NCI-H524 (cell line): Measurements from ENCODE around the gene RASA4B.
"Not testable (repeated sequence)": the region's sequence is repeated elsewhere in the genome, so short reads cannot be mapped to it uniquely, and the experiment has no call there.

ENCODE experiments used
- DNase-seq, 2 experiments: peaks; one replicate each; lab custom pipeline; 2025; lab: John Stamatoyannopoulos, UW

RASA4B gene

GRCh38 chr7:102511860-102512522 is 5.6 kb downstream of the RASA4B start:
- not testable (repeated sequence) for DNase-seq

DNA sequence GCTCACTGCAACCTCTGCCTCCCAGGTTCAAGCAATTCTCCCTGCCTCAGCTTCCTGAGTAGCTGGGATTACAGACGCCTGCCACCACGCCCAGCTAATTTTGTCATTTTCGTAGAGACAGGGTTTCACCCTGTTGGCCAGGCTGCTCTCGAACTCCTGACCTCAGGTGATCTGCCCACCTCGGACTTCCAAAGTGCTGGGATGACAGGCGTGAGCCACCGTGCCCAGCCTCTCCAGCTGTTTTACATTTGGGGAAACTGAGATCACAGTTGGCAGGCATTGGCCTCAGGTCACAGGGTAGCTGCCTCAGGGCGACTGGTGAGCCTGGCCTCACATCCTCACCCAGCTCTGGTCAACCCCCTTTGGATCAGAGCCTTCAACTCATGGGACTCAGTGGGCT is 7.0 kb downstream of the RASA4B start:
- DNase-seq, result not testable (repeated sequence)

DNA sequence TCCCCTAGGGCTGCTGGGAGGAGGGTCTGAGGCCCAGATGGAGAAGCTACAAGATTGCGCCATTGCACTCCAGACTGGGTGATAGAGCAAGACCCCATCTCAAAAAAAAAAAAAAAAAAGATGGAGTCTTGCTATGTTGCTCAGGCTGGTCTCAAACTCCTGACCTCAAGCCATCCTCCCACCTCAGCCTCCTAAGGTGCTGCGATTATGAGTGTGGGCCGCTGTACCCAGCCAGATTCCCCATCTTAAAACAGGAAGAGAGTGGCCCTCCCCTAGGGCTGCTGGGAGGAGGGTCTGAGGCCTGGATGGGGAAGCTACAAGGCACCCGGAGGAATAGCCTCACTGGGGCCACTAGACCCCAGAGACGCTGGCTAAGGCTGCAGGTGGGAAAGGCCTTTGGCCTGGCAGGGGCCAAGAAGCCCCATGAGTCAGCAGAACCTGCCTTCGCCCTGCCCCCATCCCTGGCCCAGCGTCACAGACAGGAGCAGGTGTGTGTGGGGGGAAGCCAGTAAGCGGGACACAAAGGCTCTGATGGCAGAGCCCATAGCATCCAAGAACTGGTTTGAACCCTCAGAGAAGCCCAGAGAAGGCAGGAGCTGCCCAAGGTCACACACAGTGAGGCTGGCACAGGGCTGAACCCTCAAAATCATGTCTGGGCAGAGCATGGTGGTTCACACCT is 10.0 kb downstream of the RASA4B start:
- DNase-seq, result not testable (repeated sequence)

- DNase-seq, result not testable (repeated sequence)
Measured at GRCh38 chr7:102505298-102506185, 12.0 kb downstream of the RASA4B start.

DNA sequence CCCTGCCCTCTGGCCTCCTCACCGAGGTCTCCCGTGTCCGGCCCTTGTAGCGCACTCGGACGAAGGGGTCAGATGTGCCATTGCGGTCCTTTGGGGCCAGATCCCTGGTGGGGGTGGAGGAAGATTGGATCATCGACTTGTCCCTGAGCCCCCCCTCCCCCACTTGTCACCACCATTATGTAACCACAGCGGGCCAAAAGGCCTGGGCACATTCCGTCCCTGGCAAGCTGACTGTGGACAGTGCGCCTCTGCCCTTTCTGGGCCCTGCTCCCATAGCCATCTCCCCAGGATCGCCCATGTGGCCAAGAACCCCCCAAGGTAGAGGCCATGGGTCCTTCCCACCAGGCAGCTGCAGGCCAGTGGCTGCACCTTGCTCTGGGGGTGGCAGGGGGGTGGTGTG is 14.4 kb downstream of the RASA4B start:
- not testable (repeated sequence) for DNase-seq

DNA sequence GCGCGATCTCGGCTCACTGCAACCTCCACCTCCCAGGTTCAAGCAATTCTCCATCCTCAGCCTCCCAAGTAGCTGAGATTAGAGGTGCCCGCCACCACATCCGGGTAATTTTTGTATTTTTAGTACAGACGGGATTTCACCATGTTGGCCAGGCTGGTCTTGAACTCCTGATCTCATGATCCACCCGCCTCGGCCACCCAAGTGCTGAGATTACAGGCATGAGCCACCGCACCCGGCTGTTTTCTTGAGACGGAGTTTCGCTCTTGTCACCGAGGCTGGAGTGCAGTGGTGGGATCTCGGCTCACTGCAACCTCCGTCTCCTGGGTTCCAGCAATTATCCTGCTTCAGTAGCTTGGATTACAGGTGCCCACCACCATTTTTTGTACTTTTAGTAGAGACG is 19.3 kb downstream of the RASA4B start:
- not testable (repeated sequence) for DNase-seq

- not testable (repeated sequence) for DNase-seq
Measured at GRCh38 chr7:102497308-102497707, 20.3 kb downstream of the RASA4B start.

GRCh38 chr7:102496861-102497260 is 20.7 kb downstream of the RASA4B start:
- DNase-seq, result not testable (repeated sequence)

DNA sequence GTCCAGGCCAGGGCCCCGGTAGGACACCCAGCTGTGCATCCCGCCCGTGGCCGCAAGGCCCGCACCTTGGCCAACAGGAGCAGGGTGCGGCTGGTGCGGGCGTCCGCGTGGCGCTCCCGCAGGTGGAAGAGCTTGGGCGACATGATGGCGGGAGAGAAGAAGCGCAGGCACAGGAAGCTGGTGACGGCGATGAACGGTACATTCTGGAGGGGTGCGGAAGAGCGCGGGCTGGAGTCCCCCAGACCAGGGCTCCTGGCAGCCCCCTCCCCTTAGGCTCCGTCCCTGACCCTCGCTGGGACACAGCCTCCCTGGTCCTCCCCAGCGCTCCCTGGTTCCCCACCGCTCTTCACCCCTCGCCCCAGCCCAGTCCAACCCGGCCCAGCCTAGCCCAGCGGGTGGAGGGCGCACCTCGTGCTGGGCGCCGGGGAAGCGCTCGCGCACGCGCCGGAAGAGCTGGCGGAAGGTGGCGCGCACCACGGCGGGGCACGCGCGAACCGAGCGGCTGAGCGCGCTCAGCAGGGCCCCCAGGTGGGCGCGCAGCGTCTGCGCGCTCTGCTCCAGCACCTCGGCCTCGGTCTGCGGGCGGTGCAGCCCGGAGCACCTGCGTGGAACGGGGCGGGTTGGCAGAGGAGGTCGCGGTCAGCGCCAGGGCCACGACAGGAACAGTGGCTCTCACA is 23.0 kb downstream of the RASA4B start:
- DNase-seq, result not testable (repeated sequence)

DNA sequence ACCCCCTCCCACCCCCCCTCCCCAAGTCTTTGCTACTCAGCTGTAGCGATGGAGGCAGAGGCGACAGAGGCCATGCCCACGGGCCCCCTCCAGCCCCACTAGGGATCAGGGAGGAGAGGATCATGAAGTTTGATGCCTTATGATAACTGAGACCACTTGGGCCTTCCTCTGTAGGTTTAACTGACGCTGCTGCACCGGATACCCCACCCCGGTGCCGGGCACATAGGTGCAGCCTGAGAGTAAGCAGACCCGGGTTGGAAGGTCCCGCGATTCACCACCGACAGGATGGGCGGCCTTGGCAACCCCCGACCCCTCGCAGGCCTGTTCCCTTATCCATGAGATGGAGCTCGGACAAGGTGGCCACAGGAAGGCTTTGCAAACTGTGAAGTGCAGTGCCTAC is 23.6 kb downstream of the RASA4B start:
- not testable (repeated sequence) for DNase-seq

- not testable (repeated sequence) for DNase-seq
Measured at GRCh38 chr7:102493220-102493935, 24.2 kb downstream of the RASA4B start.

- DNase-seq, result not testable (repeated sequence)
Measured at GRCh38 chr7:102490529-102491075, 27.0 kb downstream of the RASA4B start.

DNA sequence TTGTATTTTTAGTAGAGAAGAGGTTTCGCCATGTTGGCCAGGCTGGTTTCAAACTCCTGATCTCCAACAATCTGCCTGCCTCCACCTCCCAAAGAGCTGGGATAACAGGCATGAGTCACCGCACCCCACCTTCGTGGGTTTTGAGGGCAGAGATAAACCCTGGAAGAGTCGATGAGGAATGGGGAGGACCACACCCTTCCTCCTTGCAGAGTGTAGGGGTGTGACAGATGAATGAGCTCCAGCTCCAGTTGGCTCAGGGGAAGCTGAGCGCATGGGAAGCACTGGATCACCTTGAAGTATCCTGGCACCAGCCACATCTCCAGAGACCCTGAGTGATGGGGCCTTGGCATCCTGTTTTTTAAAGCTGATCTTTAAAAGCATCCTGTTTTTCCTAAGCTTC is 33.3 kb downstream of the RASA4B start:
- DNase-seq, result not testable (repeated sequence)

DNA sequence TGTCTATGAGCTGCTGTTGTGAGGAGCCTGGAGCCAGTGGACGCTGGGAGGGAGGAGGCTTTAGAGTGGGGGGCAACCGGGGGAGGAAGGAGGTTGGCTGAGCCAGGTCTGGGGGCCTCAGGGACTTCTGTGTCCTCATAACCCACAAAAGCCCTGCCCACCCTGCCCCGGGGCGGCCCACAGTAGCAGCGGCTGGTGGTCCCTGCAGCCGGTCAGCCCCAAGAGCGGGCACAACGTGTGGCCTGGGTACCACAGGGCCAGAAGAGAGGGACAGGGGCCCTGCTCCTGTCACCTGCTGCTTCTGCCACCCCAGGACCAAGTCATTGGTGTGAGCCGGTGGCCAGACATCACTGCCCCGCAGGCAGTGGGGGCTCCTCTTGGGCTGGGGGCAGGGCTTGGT is 35.6 kb downstream of the RASA4B start:
- not testable (repeated sequence) for DNase-seq

DNA sequence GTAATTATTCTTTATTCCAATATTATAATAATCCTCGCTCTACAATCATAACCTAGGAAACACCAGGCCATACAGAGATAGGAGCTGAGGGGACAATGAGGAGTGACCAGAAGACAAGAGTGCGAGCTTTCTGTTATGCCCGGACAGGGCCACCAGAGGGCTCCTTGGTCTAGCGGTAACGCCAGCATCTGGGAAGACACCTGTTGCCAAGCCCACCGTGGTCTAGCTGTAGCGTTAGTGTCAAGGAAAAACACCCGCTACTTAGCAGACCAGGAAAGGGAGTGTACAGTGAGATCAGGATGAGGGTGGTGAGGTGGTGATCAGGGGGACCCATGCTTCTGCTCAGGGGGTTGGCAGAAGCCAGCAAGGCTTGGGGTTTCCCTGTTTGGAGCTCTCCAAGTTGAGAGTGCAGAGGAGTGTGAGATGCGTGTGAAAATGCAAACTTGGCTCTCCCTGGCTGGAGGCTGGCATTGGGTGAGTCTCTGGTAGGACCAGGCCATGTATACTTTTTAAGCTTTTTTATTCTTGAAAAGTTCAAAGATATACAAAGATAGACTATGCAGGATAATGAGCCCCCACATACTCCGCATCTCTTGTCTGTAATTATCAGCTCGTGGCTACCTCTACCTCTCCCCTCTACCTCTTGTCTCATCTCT is 37.5 kb downstream of the RASA4B start:
- DNase-seq, result not testable (repeated sequence)

- not testable (repeated sequence) for DNase-seq
Measured at GRCh38 chr7:102479209-102479584, 38.4 kb downstream of the RASA4B start.

GRCh38 chr7:102478314-102479208 is 39.0 kb downstream of the RASA4B start, which contains the start of gene POLR2J:
Gene POLR2J (minus strand): TSS chr7:102478922. CDS start chr7:102478860, 62 bp downstream.
- DNase-seq, result not testable (repeated sequence)

GRCh38 chr7:102474736-102475435 is 42.7 kb downstream of the RASA4B start:
- DNase-seq, result not testable (repeated sequence)

GRCh38 chr7:102474116-102474515 is 43.5 kb downstream of the RASA4B start:
- not testable (repeated sequence) for DNase-seq
